H1 (cell line): ENCODE data around the gene PDE6B. TPM values are rescaled to one million over a fixed set of nuclear protein-coding genes. Genes with fewer than 3 reads are reported as not detected.

Experiments
- SAP30 ChIP-seq: fragments of 300-600 bp; sonication (generic); IDR thresholded peaks from 2 replicates; pipeline ENCODE4 v1.7.1; 2012; ENCODE audit warnings: low read length, moderate library complexity, mild to moderate bottlenecking, inconsistent platforms; ENCODE audit not compliant: insufficient read depth, insufficient replicate concordance
- polyA plus RNA-seq, 7 experiments: library from polyadenylated mRNA; depleted of rRNA in 3 of 7; stranded (reverse) in 5 of 7; unstranded in 2 of 7; fragments of >200 nt in 5 of 7; fragments of 200-250 nt in 2 of 7; gene quantifications; 1 replicate in 5 of 7; 2 replicates in 1 of 7; 4 replicates in 1 of 7; pipeline versions ENCODE4 v1.2.1 to v1.2.3, GENCODE V29; 2011 to 2013; ENCODE audit warnings: missing spikeins in 2 of 7, mixed read lengths in 2 of 7
- total RNA-seq: library from RNA; stranded (reverse); fragmentation: NEBNext Ultra II Directional; extraction: Animal tissue kit (Norgen Biotek cat#: 25700); gene quantifications from 2 replicates; pipeline ENCODE4 v1.2.1, GENCODE V29; 2021
- TF ChIP-seq, protein P1 (sequence below): IDR thresholded peaks from 2 replicates; pipeline ENCODE4 v1.6.1; 2012; ENCODE audit warnings: low read length, inconsistent platforms

Gene PDE6B
- total and polyA plus RNA-seq, 2 of the 8 experiments (the other 6 are each of a cell fraction or from before 2014, with no cell fraction given): 4.1 to 8.4 TPM

DNA sequence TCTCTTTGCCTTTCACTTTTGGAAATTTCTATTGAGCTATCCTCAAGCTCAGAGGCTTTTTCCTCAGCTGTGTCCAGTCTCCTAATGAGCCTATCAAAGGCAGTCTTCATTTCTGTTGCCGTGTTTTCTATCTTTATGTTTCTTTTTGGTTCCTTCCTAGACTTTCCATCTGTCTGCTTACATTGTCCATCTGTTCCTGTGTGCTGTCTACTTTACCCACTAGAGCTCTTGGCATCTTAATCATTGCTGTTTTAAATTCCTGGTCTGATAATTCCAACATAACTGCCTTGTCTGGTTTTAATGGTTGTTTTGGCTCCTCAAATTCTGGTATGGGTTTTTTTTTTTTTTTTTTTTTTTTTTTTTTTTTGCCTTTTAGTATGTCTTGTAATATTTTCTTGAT lies 9.3 kb upstream of the PDE6B start (continued):
- TF ChIP-seq, protein P1, sequence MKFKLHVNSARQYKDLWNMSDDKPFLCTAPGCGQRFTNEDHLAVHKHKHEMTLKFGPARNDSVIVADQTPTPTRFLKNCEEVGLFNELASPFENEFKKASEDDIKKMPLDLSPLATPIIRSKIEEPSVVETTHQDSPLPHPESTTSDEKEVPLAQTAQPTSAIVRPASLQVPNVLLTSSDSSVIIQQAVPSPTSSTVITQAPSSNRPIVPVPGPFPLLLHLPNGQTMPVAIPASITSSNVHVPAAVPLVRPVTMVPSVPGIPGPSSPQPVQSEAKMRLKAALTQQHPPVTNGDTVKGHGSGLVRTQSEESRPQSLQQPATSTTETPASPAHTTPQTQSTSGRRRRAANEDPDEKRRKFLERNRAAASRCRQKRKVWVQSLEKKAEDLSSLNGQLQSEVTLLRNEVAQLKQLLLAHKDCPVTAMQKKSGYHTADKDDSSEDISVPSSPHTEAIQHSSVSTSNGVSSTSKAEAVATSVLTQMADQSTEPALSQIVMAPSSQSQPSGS: no peak
- no peak for TF ChIP-seq SAP30
